ENCODE measurements around the gene GNA15.

DNA sequence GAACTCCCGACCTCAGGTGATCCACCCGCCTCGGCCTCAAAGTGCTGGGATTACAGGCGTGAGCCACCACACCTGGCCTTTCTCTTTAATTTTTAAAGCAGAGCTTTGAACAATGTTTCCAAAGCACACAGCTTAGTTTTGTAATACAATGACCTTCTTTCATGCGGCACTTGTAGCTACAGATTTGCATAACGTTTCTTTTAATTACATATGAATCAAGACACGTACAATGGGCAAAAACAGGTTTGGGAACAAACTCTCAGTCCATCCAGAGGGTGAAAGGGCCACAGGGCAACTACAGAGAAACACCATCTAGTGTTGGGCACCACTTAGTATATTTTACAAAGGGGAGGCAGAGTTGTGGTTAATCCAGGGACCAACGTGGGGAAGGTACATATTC is 23.7 kb downstream of the GNA15 start:
- TF ChIP-seq POLR2A (IDR thresholded peaks at IDR 0.05; ENCODE audit: low read depth, low read length): no peak
- no peak for TF ChIP-seq POLR2AphosphoS5 (IDR thresholded peaks at IDR 0.05; ENCODE audit: low read depth, low read length)
